ENCODE measurements around the gene PAXX. TPM values are rescaled to one million over a fixed set of nuclear protein-coding genes. Genes with fewer than 3 reads are reported as not detected.

Gene PAXX
- total RNA-seq, 1 experiment from 2014 or later: 64.0 TPM

- CTCF ChIA-PET: interaction anchor here (0.6 to 1.4 kb wide), 12 partner anchors 9 to 239 kb away, joined by 3 to 14 read pairs (median 4); partner anchors contain the start of gene CLIC3
- no peaks in the 10 kb centered on the region for H3K36me3 ChIP-seq (ENCODE audit: control insufficient read depth, insufficient read depth, low read length)
- H3K4me3 ChIP-seq (ENCODE audit: low read depth in 2 of 2, low read length in 2 of 2): peak overlapping the region in 1 of 2 experiments; percentile 53; a peak in 2 of 4 replicates
- no peaks in the 10 kb centered on the region for H3K27me3 ChIP-seq (ENCODE audit: control insufficient read depth, insufficient read depth, low read length)
- no peak overlapping the region for H3K27ac ChIP-seq (ENCODE audit: low read length)
- POLR2A ChIA-PET: no interaction called here
- H3K4me1 ChIP-seq (ENCODE audit: control insufficient read depth, insufficient read depth, low read length): peaks cover 22% of the 10 kb centered on the region; the same call in 1 of the 2 replicates
- no peaks in the 10 kb centered on the region for H3K9me3 ChIP-seq (ENCODE audit: control insufficient read depth, insufficient read depth, low read depth, low read length)
- in situ Hi-C loops (cut with HindIII; ENCODE audit: low pct_unique_long_range_greater_than_20kb, low sequenced_read_pairs): no loop called here
- intact Hi-C loops (cut with micrococcal nuclease; ENCODE audit: unreplicated experiment): no loop called here
- TF ChIP-seq REST (IDR thresholded peaks at IDR 0.05; ENCODE audit: insufficient read depth in 1 of 2, low read depth in 2 of 2, low read length in 1 of 2) (no peak), POLR2AphosphoS5 (IDR thresholded peaks at IDR 0.05; ENCODE audit: low read depth, low read length) (no peak), TCF7L2 (IDR thresholded peaks at IDR 0.05; ENCODE audit: low read depth, low read length) (no peak), SIN3A (IDR thresholded peaks at IDR 0.05; ENCODE audit: borderline replicate concordance, insufficient read depth, low read depth, low read length) (no peak), CTCF (IDR thresholded peaks at IDR 0.05) (peak; percentile 92)
- BruUV-seq (replicated peaks): no TSS peak
- ATAC-seq: peak; percentile 80
- peak; percentile 25 for DNase-seq (ENCODE audit: low read depth, low spot score)
Observed at GRCh38 chr9:137029058-137029936, 37.1 kb downstream of the PAXX start.

- in situ Hi-C loops (cut with HindIII; ENCODE audit: low pct_unique_long_range_greater_than_20kb, low sequenced_read_pairs) (no loop called here), intact Hi-C loops (cut with micrococcal nuclease; ENCODE audit: unreplicated experiment) (loop anchor here (10.0 kb wide), 1 partner anchor 85 kb away; the partner anchor contains the start of genes C8G and FBXW5)
- Histone ChIP-seq H3K9me3 (ENCODE audit: control insufficient read depth, insufficient read depth, low read depth, low read length) (no peaks in the 10 kb centered on the region), H3K27me3 (ENCODE audit: control insufficient read depth, insufficient read depth, low read length) (no peaks in the 10 kb centered on the region), H3K4me3 (ENCODE audit: low read depth in 2 of 2, low read length in 2 of 2) (no peak overlapping the region), H3K27ac (ENCODE audit: low read length) (no peak overlapping the region), H3K36me3 (ENCODE audit: control insufficient read depth, insufficient read depth, low read length) (no peaks in the 10 kb centered on the region), H3K4me1 (ENCODE audit: control insufficient read depth, insufficient read depth, low read length) (peaks cover 27% of the 10 kb centered on the region)
- ChIA-PET CTCF (interaction anchor here (0.6 to 1.4 kb wide), 12 partner anchors 8 to 240 kb away, joined by 3 to 14 read pairs (median 4); partner anchors contain the start of gene CLIC3), POLR2A (no interaction called here)
- TF ChIP-seq POLR2AphosphoS5 (IDR thresholded peaks at IDR 0.05; ENCODE audit: low read depth, low read length) (no peak), REST (IDR thresholded peaks at IDR 0.05; ENCODE audit: insufficient read depth in 1 of 2, low read depth in 2 of 2, low read length in 1 of 2) (no peak), SIN3A (IDR thresholded peaks at IDR 0.05; ENCODE audit: borderline replicate concordance, insufficient read depth, low read depth, low read length) (no peak), TCF7L2 (IDR thresholded peaks at IDR 0.05; ENCODE audit: low read depth, low read length) (no peak), CTCF (IDR thresholded peaks at IDR 0.05) (no peak)
- ATAC-seq: no peak
- no TSS peak for BruUV-seq (replicated peaks)
- DNase-seq (ENCODE audit: low read depth, low spot score): no peak
Observed at GRCh38 chr9:137030006-137030405, 37.8 kb downstream of the PAXX start.

All from Panc1 (cell line).